NCI-H774 (cell line): Measurements from ENCODE around the gene TMEM38B.
A peak's percentile ranks its signal among the peaks of the same experiment; 100 is the strongest.
"Not testable (repeated sequence)": the region's sequence is repeated elsewhere in the genome, so short reads cannot be mapped to it uniquely, and the experiment has no call there.

Experiments used
- DNase-seq: peaks from one replicate; lab custom pipeline; 2025; lab: John Stamatoyannopoulos, UW

TMEM38B gene

GRCh38 chr9:105681724-105682123, 12.6 kb upstream of the TMEM38B start:
- no peak for DNase-seq

GRCh38 chr9:105683688-105684275, 10.6 kb upstream of the TMEM38B start:
- no peak for DNase-seq

- no peak for DNase-seq
Measured at GRCh38 chr9:105686936-105687335, 7.4 kb upstream of the TMEM38B start.

GRCh38 chr9:105690742-105691141, 3.6 kb upstream of the TMEM38B start:
- no peak for DNase-seq

GRCh38 chr9:105693435-105694189, 729 bp upstream of the TMEM38B start:
- DNase-seq, result no peak

- peak; percentile 25 for DNase-seq
Measured at GRCh38 chr9:105694848-105695581, 674 bp downstream of the TMEM38B start.

- DNase-seq, result no peak
Measured at GRCh38 chr9:105696219-105696793, 2.0 kb downstream of the TMEM38B start.

GRCh38 chr9:105697871-105698270, 3.5 kb downstream of the TMEM38B start:
- no peak for DNase-seq

GRCh38 chr9:105698348-105698870, 4.1 kb downstream of the TMEM38B start:
- no peak for DNase-seq

- DNase-seq, result no peak
Measured at GRCh38 chr9:105700668-105701067, 6.3 kb downstream of the TMEM38B start.

GRCh38 chr9:105701145-105701544, 6.8 kb downstream of the TMEM38B start:
- no peak for DNase-seq

GRCh38 chr9:105702207-105702606, 7.9 kb downstream of the TMEM38B start:
- DNase-seq, result no peak

GRCh38 chr9:105703638-105704037, 9.3 kb downstream of the TMEM38B start:
- not testable (repeated sequence) for DNase-seq

GRCh38 chr9:105706156-105706555, 11.8 kb downstream of the TMEM38B start:
- DNase-seq, result no peak

- no peak for DNase-seq
Measured at GRCh38 chr9:105708405-105708804, 14.1 kb downstream of the TMEM38B start.

GRCh38 chr9:105710638-105711037, 16.3 kb downstream of the TMEM38B start:
- DNase-seq, result no peak

- DNase-seq, result no peak
Measured at GRCh38 chr9:105711867-105712266, 17.5 kb downstream of the TMEM38B start.

- DNase-seq, result no peak
Measured at GRCh38 chr9:105712297-105712696, 18.0 kb downstream of the TMEM38B start.

- DNase-seq, result no peak
Measured at GRCh38 chr9:105712773-105713172, 18.4 kb downstream of the TMEM38B start.

- DNase-seq, result no peak
Measured at GRCh38 chr9:105713260-105714019, 19.1 kb downstream of the TMEM38B start.

- no peak for DNase-seq
Measured at GRCh38 chr9:105714020-105714331, 19.6 kb downstream of the TMEM38B start.

- DNase-seq, result no peak
Measured at GRCh38 chr9:105716146-105716545, 21.8 kb downstream of the TMEM38B start.
